ENCODE results near the gene HECTD1.

DNA sequence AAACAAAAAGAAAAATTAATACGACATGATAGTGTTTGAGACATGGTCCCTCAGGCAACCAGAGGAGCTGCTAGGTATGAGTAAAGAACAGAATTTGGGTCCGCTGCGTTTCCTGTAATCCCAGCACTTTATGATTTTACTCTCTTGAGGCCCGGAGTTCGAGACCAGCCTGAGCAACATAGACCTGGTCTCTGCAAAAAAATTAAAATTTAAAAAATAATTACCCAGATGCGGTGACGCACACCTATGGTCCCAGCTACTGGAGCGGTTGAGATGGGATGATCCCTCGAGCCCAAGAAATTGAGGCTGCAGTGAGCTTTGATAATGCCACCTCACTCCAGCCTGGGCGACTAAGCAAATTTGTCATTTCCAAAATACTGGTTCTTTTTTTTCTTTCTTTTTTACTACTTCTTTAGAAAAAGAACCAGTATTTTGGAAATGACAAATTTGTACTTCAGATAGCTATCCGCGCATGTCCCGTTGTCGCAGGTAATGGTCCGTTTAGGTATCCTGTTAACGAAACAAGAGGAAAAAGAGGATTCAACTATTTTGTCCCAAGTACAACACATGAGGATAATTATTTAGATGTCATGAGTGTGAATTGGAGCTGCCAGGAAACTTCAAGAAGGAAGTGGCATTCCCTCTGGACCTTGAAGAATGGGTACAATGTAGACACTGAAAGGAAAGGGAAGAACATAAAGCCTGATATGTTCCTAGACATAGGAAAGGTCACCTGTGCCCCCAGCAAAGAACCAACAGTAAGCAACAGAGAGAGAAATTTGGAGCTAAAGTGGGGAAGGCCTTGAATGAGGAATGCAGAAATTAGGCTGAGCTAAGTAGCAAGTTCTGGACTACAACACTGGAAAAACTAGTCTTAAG lies 1.2 kb upstream of the HECTD1 start:
- TF ChIP-seq, protein P1, sequence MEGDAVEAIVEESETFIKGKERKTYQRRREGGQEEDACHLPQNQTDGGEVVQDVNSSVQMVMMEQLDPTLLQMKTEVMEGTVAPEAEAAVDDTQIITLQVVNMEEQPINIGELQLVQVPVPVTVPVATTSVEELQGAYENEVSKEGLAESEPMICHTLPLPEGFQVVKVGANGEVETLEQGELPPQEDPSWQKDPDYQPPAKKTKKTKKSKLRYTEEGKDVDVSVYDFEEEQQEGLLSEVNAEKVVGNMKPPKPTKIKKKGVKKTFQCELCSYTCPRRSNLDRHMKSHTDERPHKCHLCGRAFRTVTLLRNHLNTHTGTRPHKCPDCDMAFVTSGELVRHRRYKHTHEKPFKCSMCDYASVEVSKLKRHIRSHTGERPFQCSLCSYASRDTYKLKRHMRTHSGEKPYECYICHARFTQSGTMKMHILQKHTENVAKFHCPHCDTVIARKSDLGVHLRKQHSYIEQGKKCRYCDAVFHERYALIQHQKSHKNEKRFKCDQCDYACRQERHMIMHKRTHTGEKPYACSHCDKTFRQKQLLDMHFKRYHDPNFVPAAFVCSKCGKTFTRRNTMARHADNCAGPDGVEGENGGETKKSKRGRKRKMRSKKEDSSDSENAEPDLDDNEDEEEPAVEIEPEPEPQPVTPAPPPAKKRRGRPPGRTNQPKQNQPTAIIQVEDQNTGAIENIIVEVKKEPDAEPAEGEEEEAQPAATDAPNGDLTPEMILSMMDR (IDR thresholded peaks at IDR 0.05) = no peak
- no peak for TF ChIP-seq EZH2phosphoT487 (IDR thresholded peaks at IDR 0.05)

All from neural progenitor cell (in vitro differentiated cells).